NCI-H1930 (cell line): ENCODE measurements around the gene TACR1.
"Not testable (repeated sequence)": the region's sequence is repeated elsewhere in the genome, so short reads cannot be mapped to it uniquely, and the experiment has no call there.

Experiments
- DNase-seq, 2 experiments: peaks; one replicate each; lab custom pipeline; 2025; lab: John Stamatoyannopoulos, UW

The TACR1 gene

DNA sequence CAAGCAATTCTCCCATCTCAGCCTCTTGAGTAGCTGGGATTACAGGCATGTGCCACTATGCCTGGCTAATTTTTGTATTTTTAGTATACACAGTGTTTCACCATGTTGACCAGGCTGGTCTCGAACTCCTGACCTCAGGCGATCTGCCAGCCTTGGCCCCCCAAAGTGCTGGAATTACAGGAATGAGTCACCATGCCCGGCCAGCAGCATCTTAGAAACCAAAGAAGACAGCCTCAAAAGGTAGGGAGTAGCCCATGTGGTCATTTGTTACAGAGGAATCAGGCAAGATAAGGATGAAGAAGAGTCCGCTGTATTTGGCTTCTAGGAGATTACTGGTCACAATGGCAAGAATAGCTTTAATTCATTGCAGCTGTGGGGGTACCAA, 53.1 kb downstream of the TACR1 start:
- not testable (repeated sequence) for DNase-seq

DNA sequence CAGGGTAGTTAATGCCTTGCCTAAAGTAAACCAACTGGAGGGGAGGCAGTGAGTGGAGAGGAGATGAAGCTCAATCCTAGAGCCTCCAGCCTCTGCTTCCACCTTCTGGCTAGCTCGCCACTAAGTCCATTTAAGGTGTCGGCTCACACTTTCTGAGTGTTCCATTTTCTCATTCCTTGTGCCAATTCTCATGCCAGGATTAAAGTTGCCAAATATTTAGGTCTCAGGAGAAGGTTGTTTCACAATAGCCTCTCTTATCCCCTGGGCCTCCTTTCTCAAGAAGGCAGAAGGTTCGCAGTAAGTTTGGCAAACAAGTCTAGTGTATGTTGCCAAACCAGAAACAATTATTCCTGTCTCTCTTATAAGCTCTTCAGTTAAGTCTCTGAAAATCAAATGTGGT, 57.2 kb downstream of the TACR1 start:
- DNase-seq = no peak

GRCh38 chr2:75140288-75140687, 59.0 kb downstream of the TACR1 start:
- DNase-seq = no peak

DNA sequence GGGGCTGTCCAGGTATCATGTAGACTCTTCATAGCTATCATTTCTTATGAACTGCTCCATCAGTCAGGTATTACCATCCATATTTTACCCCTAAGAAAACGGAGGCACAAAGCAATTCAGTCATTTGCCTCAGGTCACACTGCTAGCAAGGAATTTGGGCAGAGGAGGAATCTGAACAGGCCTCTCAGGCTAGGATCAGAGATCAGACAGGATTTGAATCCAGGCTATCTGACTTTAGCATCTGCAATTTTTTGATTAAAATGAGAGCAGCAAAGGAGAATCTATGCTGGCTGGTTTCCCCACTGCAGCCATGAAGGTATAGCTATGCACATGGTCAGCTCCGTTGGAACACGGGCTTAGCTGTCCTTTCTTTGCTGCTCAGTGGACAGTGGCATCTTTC, 60.1 kb downstream of the TACR1 start:
- DNase-seq = no peak

GRCh38 chr2:75138528-75138927, 60.8 kb downstream of the TACR1 start:
- DNase-seq = no peak

GRCh38 chr2:75135776-75136400, 63.4 kb downstream of the TACR1 start:
- DNase-seq = no peak

DNA sequence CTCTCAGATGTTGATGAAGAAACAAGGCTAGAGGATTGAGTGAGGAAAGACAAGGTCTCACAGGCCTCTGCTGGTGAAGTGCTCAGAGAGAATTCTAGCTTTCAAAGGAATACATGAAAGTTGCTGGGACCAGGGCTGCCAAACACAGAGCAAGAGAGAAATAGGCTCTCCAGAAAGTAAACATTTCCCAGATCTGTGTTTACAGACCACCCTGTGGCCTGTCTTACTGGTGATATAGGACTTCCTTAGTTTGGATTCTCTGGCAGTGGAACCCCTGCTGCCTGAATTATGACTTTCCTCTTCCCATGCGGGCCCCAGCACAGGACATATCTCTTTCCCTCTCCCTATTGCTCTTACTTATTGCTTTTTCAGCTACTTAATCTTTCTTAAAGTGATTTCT, 64.5 kb downstream of the TACR1 start:
- no peak for DNase-seq

GRCh38 chr2:75133621-75134570, 65.4 kb downstream of the TACR1 start:
- no peak for DNase-seq

DNA sequence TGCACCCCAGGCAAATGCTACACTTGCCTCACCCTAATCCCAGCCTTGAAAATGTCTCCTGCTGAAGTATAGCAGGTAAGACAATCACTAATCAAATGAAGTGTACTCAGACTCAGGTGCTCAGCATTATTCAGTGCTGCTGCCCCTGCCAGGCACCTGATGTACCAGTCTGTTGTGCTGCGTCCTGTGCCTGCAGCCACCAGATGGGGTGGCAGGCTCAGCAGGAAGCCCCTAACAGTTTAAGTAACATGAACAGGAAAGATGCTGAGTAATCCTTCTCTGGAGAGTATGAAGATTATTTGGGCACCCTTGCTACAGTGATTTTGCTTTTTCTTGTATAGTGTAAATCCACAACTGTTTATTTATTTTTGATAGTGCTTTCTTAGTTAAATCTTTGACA, 69.1 kb downstream of the TACR1 start:
- no peak for DNase-seq

DNA sequence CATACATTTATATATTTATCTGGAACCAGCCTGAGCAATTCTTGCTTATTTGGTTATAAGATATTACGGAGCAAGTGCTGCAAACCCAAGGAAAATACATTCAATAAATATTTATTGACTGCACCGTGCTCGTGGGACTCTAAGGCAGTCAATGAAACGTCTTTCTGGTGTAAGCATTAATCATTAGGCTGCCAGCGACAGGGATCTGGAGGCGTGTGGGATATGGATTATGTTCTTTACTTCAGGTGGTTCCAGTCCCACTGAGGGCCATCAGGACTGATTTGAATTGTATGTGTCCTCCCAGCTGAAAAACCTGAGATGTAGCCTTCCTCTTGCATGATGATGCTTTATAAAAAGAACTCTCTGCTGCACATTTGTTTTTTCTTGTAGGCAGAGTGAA, 75.4 kb downstream of the TACR1 start:
- DNase-seq = no peak

- no peak for DNase-seq
These were observed 86.0 kb downstream of the TACR1 start for GRCh38 chr2:75113231-75113869.

GRCh38 chr2:75108937-75109482, 90.3 kb downstream of the TACR1 start:
- DNase-seq = no peak

GRCh38 chr2:75102011-75102410, 97.3 kb downstream of the TACR1 start:
- no peak for DNase-seq

DNA sequence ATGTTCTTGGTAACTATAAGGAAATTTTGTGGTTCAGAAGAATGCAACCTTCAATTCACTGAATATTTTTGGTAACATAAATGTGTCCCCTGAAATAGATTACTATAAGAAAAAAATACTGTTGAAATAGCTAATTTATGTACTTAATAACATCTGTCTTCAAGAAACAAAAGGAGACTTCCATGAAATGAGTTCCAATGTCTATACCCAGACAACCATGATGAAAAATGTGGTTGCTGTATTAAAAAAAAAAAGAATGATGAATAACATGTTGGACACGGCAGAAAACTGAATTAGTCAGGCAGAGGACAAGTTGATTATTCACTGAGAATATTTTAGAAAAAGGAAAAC, 98.5 kb downstream of the TACR1 start:
- no peak for DNase-seq

GRCh38 chr2:75100011-75100800, 99.1 kb downstream of the TACR1 start:
- no peak for DNase-seq

- DNase-seq = no peak
These were observed 99.8 kb downstream of the TACR1 start for GRCh38 chr2:75099521-75099922.

- DNase-seq = peak in 1 of 2 experiments; percentile 20
These were observed 100.5 kb downstream of the TACR1 start for GRCh38 chr2:75098856-75099255.

DNA sequence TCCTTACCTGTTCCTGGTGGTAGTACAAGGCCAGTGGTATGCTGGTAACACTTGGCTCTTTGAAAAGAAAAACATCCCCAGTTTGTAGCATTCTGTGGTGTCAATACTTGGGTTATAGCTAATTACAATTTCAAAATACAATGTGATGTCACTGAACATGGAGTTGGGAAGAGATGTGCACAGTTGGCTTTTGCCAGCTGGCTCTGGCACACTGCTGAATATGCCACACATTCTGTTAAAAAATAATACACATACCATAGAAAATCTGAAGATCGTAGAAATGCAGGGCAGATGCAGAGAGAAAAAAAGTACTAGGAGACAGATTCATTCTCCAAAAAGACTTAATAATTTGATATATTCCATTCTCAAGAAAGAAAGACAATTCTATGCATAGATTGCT, 101.5 kb downstream of the TACR1 start:
- DNase-seq = no peak

- DNase-seq = no peak
These were observed 104.9 kb downstream of the TACR1 start for GRCh38 chr2:75094405-75094804.

DNA sequence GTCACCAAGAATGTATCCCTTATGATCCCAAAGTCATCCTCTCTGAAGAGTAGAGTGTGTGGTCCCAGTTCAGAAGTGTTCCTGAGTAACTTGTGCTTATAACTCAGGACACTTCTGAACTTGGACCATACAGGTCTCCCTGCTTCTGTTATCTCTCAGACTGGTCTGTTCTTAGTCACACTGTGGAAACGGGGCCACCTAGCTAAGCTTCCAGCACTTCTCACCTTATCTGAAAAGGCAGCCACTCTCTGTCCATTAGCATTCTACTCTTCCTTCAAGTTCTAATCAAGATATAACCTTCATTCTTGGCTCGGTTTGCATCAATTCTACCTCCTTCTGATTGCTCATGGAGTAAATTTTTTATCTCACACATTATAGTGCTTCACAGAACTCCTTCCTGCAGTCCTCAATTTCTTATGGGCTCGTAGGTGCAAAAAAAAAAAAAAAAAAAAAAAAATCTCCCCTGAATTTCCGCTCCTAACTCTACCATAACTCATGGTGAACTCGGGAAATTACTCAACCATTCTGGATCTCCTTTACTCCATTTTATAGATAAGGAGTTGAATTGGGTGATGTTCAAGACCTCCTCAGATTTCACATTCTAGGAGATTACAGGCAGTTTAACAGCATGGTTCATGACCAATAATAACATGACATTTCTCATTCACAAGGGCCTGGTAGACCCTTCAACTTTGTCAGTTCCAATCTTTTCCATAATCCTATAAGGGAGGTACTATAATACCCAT, 108.4 kb downstream of the TACR1 start:
- no peak for DNase-seq

DNA sequence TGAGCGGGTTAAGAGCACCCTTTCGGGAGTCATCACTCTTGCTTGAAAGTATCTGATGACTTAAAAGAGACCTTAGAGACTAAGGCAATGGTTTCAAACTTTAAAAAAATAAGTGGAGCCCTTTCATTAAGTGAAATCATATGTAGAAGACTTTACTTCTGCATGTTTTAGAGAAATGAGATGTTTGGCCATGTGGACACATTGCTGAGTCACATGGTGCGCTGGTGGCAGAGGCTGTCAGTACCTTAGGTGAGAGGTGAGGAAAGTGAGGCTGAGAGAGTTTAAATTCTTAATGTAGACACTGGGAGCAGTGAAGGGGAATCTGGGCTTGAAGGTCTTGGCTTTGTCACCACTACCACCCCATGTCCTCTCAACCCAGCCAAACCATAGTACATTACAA, 109.8 kb downstream of the TACR1 start:
- DNase-seq = no peak
